GM21447 (cell line): ENCODE data around the gene SSUH2.
"Not testable (repeated sequence)": the region's sequence is repeated elsewhere in the genome, so short reads cannot be mapped to it uniquely, and the experiment has no call there.

Experiments
- ATAC-seq: cut with Tn5 transposase; IDR thresholded peaks from one replicate; pipeline ENCODE4 v1.9.1; 2021; ENCODE audit not compliant: unreplicated experiment

Gene SSUH2

GRCh38 chr3:8660175-8661118, 15.8 kb upstream of the SSUH2 start:
- ATAC-seq: no peak

- no peak for ATAC-seq
Measured at GRCh38 chr3:8659242-8659641, 14.6 kb upstream of the SSUH2 start.

- ATAC-seq: peak; percentile 91
Measured at GRCh38 chr3:8658306-8659212, 14.0 kb upstream of the SSUH2 start.

GRCh38 chr3:8657804-8658305, 13.3 kb upstream of the SSUH2 start:
- ATAC-seq: peak; percentile 42

GRCh38 chr3:8656240-8656639, 11.6 kb upstream of the SSUH2 start:
- ATAC-seq: no peak

GRCh38 chr3:8655387-8655835, 10.8 kb upstream of the SSUH2 start:
- no peak for ATAC-seq

GRCh38 chr3:8654572-8655329, 10.2 kb upstream of the SSUH2 start:
- ATAC-seq: not testable (repeated sequence)

GRCh38 chr3:8653800-8654408, 9.3 kb upstream of the SSUH2 start:
- ATAC-seq: no peak

- ATAC-seq: no peak
Measured at GRCh38 chr3:8652324-8652987, 7.9 kb upstream of the SSUH2 start.

GRCh38 chr3:8651418-8652323, 7.1 kb upstream of the SSUH2 start:
- ATAC-seq: no peak

GRCh38 chr3:8650583-8651416, 6.2 kb upstream of the SSUH2 start:
- ATAC-seq: no peak

GRCh38 chr3:8649757-8650156, 5.2 kb upstream of the SSUH2 start:
- no peak for ATAC-seq

GRCh38 chr3:8648909-8649741, 4.5 kb upstream of the SSUH2 start:
- no peak for ATAC-seq

GRCh38 chr3:8647137-8647985, 2.8 kb upstream of the SSUH2 start:
- ATAC-seq: no peak

GRCh38 chr3:8646313-8646938, 1.8 kb upstream of the SSUH2 start:
- no peak for ATAC-seq

GRCh38 chr3:8645712-8646111, 1.1 kb upstream of the SSUH2 start:
- ATAC-seq: no peak
